Skin epidermis (tissue), 12 donors: ENCODE measurements around the gene MELTF.
"Not testable (repeated sequence)": the region's sequence is repeated elsewhere in the genome, so short reads cannot be mapped to it uniquely, and the experiment has no call there.

Experiments
- H3K27ac ChIP-seq, 21 experiments: fragments of 200-600 bp; sonication (generic) in 11 of 21; one replicate each; pipeline ENCODE4 v1.5.0; 2020; ENCODE audit warnings: mild to moderate bottlenecking in 3 of 21, inconsistent platforms in 2 of 21, moderate library complexity in 2 of 21
- H3K4me3 ChIP-seq, 7 experiments: fragments of 200-600 bp; sonication (generic) in 2 of 7; one replicate each; pipeline ENCODE4 v1.5.0; 2020; ENCODE audit warnings: inconsistent platforms in 2 of 7, mild to moderate bottlenecking in 2 of 7, moderate library complexity in 1 of 7

Gene MELTF

GRCh38 chr3:197029511-197030167 is at the start of gene MELTF:
MELTF (minus strand) TSS chr3:197029817; CDS start chr3:197029702, 115 bp downstream.
- Histone ChIP-seq H3K27ac (peak within 1 kb of the TSS in 12 of 21 experiments; percentile 4 to 76 (median 36)), H3K4me3 (peak within 1 kb of the TSS; percentile 32 to 51 (median 44))

- no peak overlapping the region for H3K27ac ChIP-seq
- no peak overlapping the region for H3K4me3 ChIP-seq
Measured at GRCh38 chr3:197076415-197076814, 46.8 kb upstream of the MELTF start.

GRCh38 chr3:197068077-197068476 is 38.5 kb upstream of the MELTF start:
- no peak overlapping the region for H3K27ac ChIP-seq
- no peak overlapping the region for H3K4me3 ChIP-seq

GRCh38 chr3:197064771-197065170 is 35.2 kb upstream of the MELTF start:
- H3K27ac ChIP-seq: no peak overlapping the region
- H3K4me3 ChIP-seq: no peak overlapping the region

GRCh38 chr3:197062446-197062845 is 32.8 kb upstream of the MELTF start:
- H3K4me3 ChIP-seq: no peak overlapping the region
- no peak overlapping the region for H3K27ac ChIP-seq

- H3K27ac ChIP-seq, H3K4me3 ChIP-seq: not testable (repeated sequence)
Measured at GRCh38 chr3:197051637-197052036, 22.0 kb upstream of the MELTF start.

- H3K27ac ChIP-seq: no peak overlapping the region
- H3K4me3 ChIP-seq: no peak overlapping the region
Measured at GRCh38 chr3:197050511-197050910, 20.9 kb upstream of the MELTF start.

GRCh38 chr3:197042539-197042938 is 12.9 kb upstream of the MELTF start:
- Histone ChIP-seq H3K27ac (no peak overlapping the region), H3K4me3 (no peak overlapping the region)

GRCh38 chr3:197041875-197042488 is 12.4 kb upstream of the MELTF start:
- H3K4me3 ChIP-seq: no peak overlapping the region
- H3K27ac ChIP-seq: no peak overlapping the region

- H3K27ac ChIP-seq: no peak overlapping the region
Measured at GRCh38 chr3:197040658-197041057, 11.0 kb upstream of the MELTF start.

GRCh38 chr3:197038679-197039462 is 9.3 kb upstream of the MELTF start:
- H3K27ac ChIP-seq: no peak overlapping the region

More at GRCh38 chr3:197040658-197041057, 11.0 kb upstream of the MELTF start:
- no peak overlapping the region for H3K4me3 ChIP-seq

GRCh38 chr3:197035577-197035976 is 6.0 kb upstream of the MELTF start:
- Histone ChIP-seq H3K27ac (no peak overlapping the region), H3K4me3 (no peak overlapping the region)

More at GRCh38 chr3:197038679-197039462, 9.3 kb upstream of the MELTF start:
- no peak overlapping the region for H3K4me3 ChIP-seq

- H3K27ac ChIP-seq, H3K4me3 ChIP-seq: not testable (repeated sequence)
Measured at GRCh38 chr3:197034778-197035177, 5.2 kb upstream of the MELTF start.

- H3K27ac ChIP-seq, H3K4me3 ChIP-seq: not testable (repeated sequence)
Measured at GRCh38 chr3:197033764-197034163, 4.1 kb upstream of the MELTF start.

- Histone ChIP-seq H3K27ac (peak overlapping the region in 4 of 21 experiments; percentile 39 to 54 (median 44)), H3K4me3 (no peak overlapping the region)
Measured at GRCh38 chr3:197031315-197032285, 2.0 kb upstream of the MELTF start.

- Histone ChIP-seq H3K27ac (peak overlapping the region in 4 of 21 experiments; percentile 5 to 54 (median 43)), H3K4me3 (no peak overlapping the region)
Measured at GRCh38 chr3:197030379-197031314, 1.0 kb upstream of the MELTF start.

GRCh38 chr3:197028728-197029510 is 698 bp downstream of the MELTF start:
- Histone ChIP-seq H3K27ac (peak overlapping the region in 11 of 21 experiments; percentile 4 to 76 (median 38)), H3K4me3 (peak overlapping the region; percentile 32 to 51 (median 44))
